K562 (cell line): ENCODE measurements around the gene CPNE8. TPM values are rescaled to one million over a fixed set of nuclear protein-coding genes. Genes with fewer than 3 reads are reported as not detected.
"Not testable (repeated sequence)": the region's sequence is repeated elsewhere in the genome, so short reads cannot be mapped to it uniquely, and the experiment has no call there.

Experiments
- ATAC-seq: fragments of 200-7000 bp; cut with Tn5 transposase; 3 replicates; pipeline ENCODE4 v1.9.1; 2020; ENCODE audit warnings: moderate library complexity
- BruUV-seq: library from RNA; stranded (reverse); fragments of 400-500 nt; replicated peaks from 2 replicates; lab custom pipeline; 2021; lab: Mats Ljungman, UMichigan
- CTCF ChIA-PET: fragments of 300-600 bp; formaldehyde crosslinking; extraction: SDS; loops from one replicate; lab custom pipeline; 2021; ENCODE audit warnings: low intra/inter-chr PET ratio; lab: Yijun Ruan, JAX
- POLR2A ChIA-PET: fragments of 300-600, 350-650 bp; sonication (Branson Sonifier 250); formaldehyde crosslinking; extraction: SDS; loops from one replicate; lab custom pipeline; 2021; ENCODE audit warnings: antibody characterized with exemption, inconsistent platforms; lab: Yijun Ruan, JAX
- DNase-seq, 4 experiments: peaks; one replicate each; pipeline versions ENCODE4 v3.0.0 to v3.0.0-alpha.2; 2011 to 2018; ENCODE audit warnings: low spot score in 3 of 4, mixed read lengths in 3 of 4; ENCODE audit errors: extremely low read depth in 1 of 4
- FAIRE-seq: peaks from 2 replicates; lab custom pipeline; 2011; peaks lifted over from hg19 to GRCh38; lab: Jason Lieb, UNC
- H2AFZ ChIP-seq: 2 replicates; pipeline ENCODE4 v1.6.0; 2011; ENCODE audit warnings: low read depth, low read length, control low read depth, inconsistent platforms
- H3K27ac ChIP-seq: fragments of 200-600 bp; 3 replicates; pipeline ENCODE4 v1.8.0; 2011; ENCODE audit warnings: low read depth, mild to moderate bottlenecking, control low read depth, inconsistent platforms, low read length, moderate library complexity, mixed read lengths; ENCODE audit errors: extremely low read depth
- H3K27me3 ChIP-seq, 2 experiments: fragments of 300-600 bp in 1 of 2; 2 replicates in 1 of 2; 3 replicates in 1 of 2; pipeline versions ENCODE4 v1.6.0 to v1.8.0; 2011; ENCODE audit warnings: inconsistent platforms in 2 of 2, low read length in 2 of 2, mild to moderate bottlenecking in 1 of 2, mixed read lengths in 1 of 2, moderate library complexity in 1 of 2; ENCODE audit not compliant: control insufficient read depth in 2 of 2, insufficient read depth in 2 of 2
- H3K36me3 ChIP-seq: fragments of 300-600 bp; 3 replicates; pipeline ENCODE4 v1.8.0; 2011; ENCODE audit warnings: mild to moderate bottlenecking, low read length, inconsistent platforms; ENCODE audit not compliant: control insufficient read depth, insufficient read depth
- H3K4me1 ChIP-seq, 2 experiments: fragments of 200-600 bp in 1 of 2; replicated peaks in 1 of 2; 2 replicates in 1 of 2; 3 replicates in 1 of 2; pipeline versions ENCODE4 v1.5.1 to v1.8.0; 2011; ENCODE audit warnings: inconsistent platforms in 2 of 2, low read length in 2 of 2, mild to moderate bottlenecking in 1 of 2, mixed read lengths in 1 of 2, moderate library complexity in 1 of 2; ENCODE audit not compliant: control insufficient read depth in 2 of 2, insufficient read depth in 2 of 2
- H3K4me2 ChIP-seq: 2 replicates; pipeline ENCODE4 v1.6.1; 2011; ENCODE audit warnings: low read length, control low read depth, inconsistent platforms, mixed read lengths; ENCODE audit not compliant: insufficient read depth
- H3K4me3 ChIP-seq: fragments of 200-600 bp; sonication (generic), shearing (Covaris generic); 2 replicates; pipeline ENCODE4 v1.5.1; 2016; ENCODE audit warnings: control low read depth, inconsistent platforms
- H3K79me2 ChIP-seq: fragments of 200-600 bp; 3 replicates; pipeline ENCODE4 v1.8.0; 2011; ENCODE audit warnings: low read length, inconsistent platforms; ENCODE audit not compliant: control insufficient read depth, insufficient read depth
- H3K9ac ChIP-seq, 2 experiments: 2 replicates each; pipeline versions ENCODE4 v1.6.0 to v1.6.1; 2011; ENCODE audit warnings: low read depth in 2 of 2, low read length in 2 of 2, control low read depth in 1 of 2, inconsistent platforms in 1 of 2, mild to moderate bottlenecking in 1 of 2, mixed read lengths in 1 of 2; ENCODE audit not compliant: insufficient read depth in 1 of 2
- H3K9me1 ChIP-seq: one replicate; pipeline ENCODE4 v1.6.0; 2011; ENCODE audit warnings: inconsistent platforms, mild to moderate bottlenecking, low read length, moderate library complexity; ENCODE audit not compliant: control insufficient read depth, insufficient read depth
- H3K9me3 ChIP-seq: replicated peaks from 2 replicates; pipeline ENCODE4 v1.5.1; 2011; ENCODE audit warnings: low read depth, low read length, inconsistent platforms; ENCODE audit not compliant: control insufficient read depth, insufficient read depth
- H4K20me1 ChIP-seq: replicated peaks from 2 replicates; pipeline ENCODE4 v1.6.1; 2011; ENCODE audit warnings: low read length, inconsistent platforms, mixed read lengths; ENCODE audit not compliant: control insufficient read depth, insufficient read depth
- CBX5 ChIP-seq: IDR thresholded peaks from 2 replicates; pipeline ENCODE4 v1.6.1; 2014; ENCODE audit warnings: low read depth, borderline replicate concordance
- NR2C1 ChIP-seq, 2 experiments: fragments of 450-650 bp; IDR thresholded peaks; 2 replicates each; pipeline ENCODE4 v1.6.1; 2017; ENCODE audit warnings: mild to moderate bottlenecking in 2 of 2, antibody characterized with exemption in 1 of 2, inconsistent platforms in 1 of 2, missing compliant biosample characterization in 1 of 2, missing genetic modification characterization in 1 of 2
- WGBS: fragments of 100-300 bp; shearing (Covaris generic); methylation state at CpG from one replicate; pipeline ENCODE4 v1.1.6; 2016; ENCODE audit warnings: low coverage, mixed read lengths; ENCODE audit not compliant: insufficient coverage; ENCODE audit errors: missing lambda C conversion rate; 5-methylcytosine and 5-hydroxymethylcytosine counted together
- in situ Hi-C: fragments of 300-500 bp; cut with MboI; formaldehyde crosslinking; loops from 4 replicates; pipeline ENCODE4 v1.15.0; 2018; ENCODE audit warnings: inconsistent platforms, mixed read lengths
- intact Hi-C: fragments of 100-400 bp; cut with micrococcal nuclease; formaldehyde crosslinking; loops from 2 replicates; pipeline ENCODE4 v1.14.2; 2022
- polyA plus RNA-seq, 8 experiments: library from polyadenylated mRNA; depleted of rRNA in 4 of 8; stranded (reverse) in 5 of 8; unstranded in 3 of 8; fragments of >200 nt; fragmentation: Nextera tagmentation in 2 of 8; fragmentation: Illumina TruSeq in 1 of 8; extraction: Ambion mirVana in 2 of 8; extraction: Trizol in 1 of 8; gene quantifications; 2 replicates each; pipeline versions ENCODE4 v1.2.1 to v1.2.3, GENCODE V29; 2011 to 2014; ENCODE audit warnings: inconsistent platforms in 1 of 8, missing spikeins in 1 of 8
- total RNA-seq, 7 experiments: library from RNA; depleted of rRNA in 6 of 7; stranded (reverse); fragments of >200 nt in 6 of 7; fragmentation: Illumina TruSeq in 2 of 7; extraction: Trizol in 2 of 7; gene quantifications; 2 replicates each; pipeline versions ENCODE4 v1.2.1 to v1.2.3, GENCODE V29; 2011 to 2021; ENCODE audit warnings: low replicate concordance in 1 of 7
- TF ChIP-seq, protein P1 (sequence below): fragments of 450-650 bp; conservative IDR thresholded peaks from 2 replicates; pipeline ENCODE4 v1.6.1; 2016; ENCODE audit warnings: missing genetic modification characterization, low read depth, mild to moderate bottlenecking, control low read depth, missing compliant biosample characterization

The CPNE8 gene
- total and polyA plus RNA-seq, 9 of the 15 experiments (the other 6 are each of a cell fraction or from before 2014, with no cell fraction given) = 2.4 to 7.0 (median 4.2) TPM

DNA sequence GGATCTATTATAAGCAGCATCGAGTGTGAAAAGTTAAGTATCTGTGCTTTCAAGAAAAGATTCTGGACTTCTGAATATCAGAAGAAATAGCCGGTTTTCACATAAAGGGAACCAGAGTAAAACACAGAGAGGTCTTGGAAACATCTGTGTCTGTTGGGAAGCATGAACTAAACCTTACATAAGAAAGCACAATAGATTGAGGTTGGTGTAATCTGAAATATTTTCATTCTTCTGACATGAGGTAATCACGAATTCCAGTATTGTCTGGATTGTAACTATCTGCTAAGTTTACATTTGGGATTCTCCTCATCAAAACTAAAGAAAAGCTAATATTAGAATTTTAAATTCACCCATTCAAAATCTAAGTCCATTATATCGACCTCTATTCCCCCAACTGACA lies 161.3 kb downstream of the CPNE8 start:
- ATAC-seq (no peak), DNase-seq (no peak), FAIRE-seq (no peak)
- TF ChIP-seq NR2C1 (IDR thresholded peaks at IDR 0.05) (no peak), NR2C1 (tag; IDR thresholded peaks at IDR 0.05) (no peak), CBX5 (no peak)
- TF ChIP-seq, protein P1, sequence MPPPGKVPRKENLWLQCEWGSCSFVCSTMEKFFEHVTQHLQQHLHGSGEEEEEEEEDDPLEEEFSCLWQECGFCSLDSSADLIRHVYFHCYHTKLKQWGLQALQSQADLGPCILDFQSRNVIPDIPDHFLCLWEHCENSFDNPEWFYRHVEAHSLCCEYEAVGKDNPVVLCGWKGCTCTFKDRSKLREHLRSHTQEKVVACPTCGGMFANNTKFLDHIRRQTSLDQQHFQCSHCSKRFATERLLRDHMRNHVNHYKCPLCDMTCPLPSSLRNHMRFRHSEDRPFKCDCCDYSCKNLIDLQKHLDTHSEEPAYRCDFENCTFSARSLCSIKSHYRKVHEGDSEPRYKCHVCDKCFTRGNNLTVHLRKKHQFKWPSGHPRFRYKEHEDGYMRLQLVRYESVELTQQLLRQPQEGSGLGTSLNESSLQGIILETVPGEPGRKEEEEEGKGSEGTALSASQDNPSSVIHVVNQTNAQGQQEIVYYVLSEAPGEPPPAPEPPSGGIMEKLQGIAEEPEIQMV (tag) = no peak
- in situ Hi-C loops (no loop called here), intact Hi-C loops (no loop called here)
- no peak overlapping the region for H3K9ac ChIP-seq
- no peaks in the 10 kb centered on the region for H3K4me1 ChIP-seq
- no TSS peak for BruUV-seq
- H2AFZ ChIP-seq = no peak overlapping the region
- no peak overlapping the region for H3K4me3 ChIP-seq
- CTCF ChIA-PET = no interaction called here
- 15% methylated on average over 4 of the region's 4 CpGs for WGBS
- no peaks in the 10 kb centered on the region for H3K9me1 ChIP-seq
- H3K4me2 ChIP-seq = no peak overlapping the region
- no peaks in the 10 kb centered on the region for H3K79me2 ChIP-seq
- no peak overlapping the region for H3K27ac ChIP-seq
- H3K27me3 ChIP-seq = no peaks in the 10 kb centered on the region
- H3K9me3 ChIP-seq = no peaks in the 10 kb centered on the region
- POLR2A ChIA-PET = no interaction called here
- no peaks in the 10 kb centered on the region for H4K20me1 ChIP-seq
- H3K36me3 ChIP-seq = no peaks in the 10 kb centered on the region

DNA sequence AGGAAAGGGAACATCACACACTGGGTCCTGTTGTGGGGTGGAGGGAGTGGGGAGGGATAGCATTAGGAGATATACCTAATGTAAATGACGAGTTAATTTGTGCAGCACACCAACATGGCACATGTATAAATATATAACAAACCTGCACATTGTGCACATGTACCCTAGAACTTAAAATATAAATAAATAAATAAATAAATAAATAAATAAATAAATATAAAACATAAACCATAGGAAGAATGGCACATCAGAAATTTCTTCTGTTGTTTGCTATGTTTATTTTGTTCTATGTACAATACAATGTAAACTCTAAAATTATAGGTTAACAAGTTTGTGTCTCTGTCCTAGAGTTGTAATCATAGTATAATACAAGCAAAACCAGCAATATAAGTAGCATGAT lies 162.9 kb downstream of the CPNE8 start:
- ATAC-seq, DNase-seq, H3K9me3 ChIP-seq, H3K9me1 ChIP-seq, H3K4me2 ChIP-seq, H3K4me1 ChIP-seq, intact Hi-C loops, CTCF ChIA-PET, H3K79me2 ChIP-seq, H3K4me3 ChIP-seq, POLR2A ChIA-PET, FAIRE-seq, H3K9ac ChIP-seq, H2AFZ ChIP-seq, BruUV-seq, H3K27me3 ChIP-seq, H3K36me3 ChIP-seq, H3K27ac ChIP-seq, H4K20me1 ChIP-seq, in situ Hi-C loops: not testable (repeated sequence)
- WGBS = no CpG with 5 or more reads among the region's 1 CpG
